CD14-positive monocyte (primary cell): ENCODE measurements around the gene HNRNPH1. TPM values are rescaled to one million over a fixed set of nuclear protein-coding genes. Genes with fewer than 3 reads are reported as not detected.
A peak's percentile ranks its signal among the peaks of the same experiment; 100 is the strongest.
"Not testable (repeated sequence)": the region's sequence is repeated elsewhere in the genome, so short reads cannot be mapped to it uniquely, and the experiment has no call there.

Source experiments
- DNase-seq, 3 donors: peaks; one replicate each; pipeline ENCODE4 v3.0.0-alpha.2; 2011 to 2022
- H2AFZ ChIP-seq: 2 replicates; pipeline ENCODE4 v1.6.0; 2012; ENCODE audit warnings: mild to moderate bottlenecking, low read depth, low read length, inconsistent platforms; ENCODE audit not compliant: insufficient read depth, poor library complexity, severe bottlenecking
- H3K27ac ChIP-seq, 2 donors: 1 replicate in 1 of 2; 2 replicates in 1 of 2; pipeline ENCODE4 v1.5.1; 2012 to 2013; ENCODE audit warnings: low read length in 2 of 2, control low read depth in 1 of 2, inconsistent platforms in 1 of 2, low read depth in 1 of 2, mild to moderate bottlenecking in 1 of 2
- H3K27me3 ChIP-seq, 2 donors: one replicate each; pipeline versions ENCODE4 v1.6.0 to v1.6.1; 2011 to 2013; ENCODE audit warnings: low read length in 2 of 2; ENCODE audit not compliant: control insufficient read depth in 2 of 2, insufficient read depth in 2 of 2
- H3K36me3 ChIP-seq, 2 donors: replicated peaks in 1 of 2; 1 replicate in 1 of 2; 2 replicates in 1 of 2; pipeline versions ENCODE4 v1.5.1 to v1.6.1; 2012 to 2013; ENCODE audit warnings: low read length in 2 of 2, control low read depth in 1 of 2, inconsistent platforms in 1 of 2, mild to moderate bottlenecking in 1 of 2; ENCODE audit not compliant: insufficient read depth in 2 of 2, control insufficient read depth in 1 of 2
- H3K4me1 ChIP-seq, 2 donors: 1 replicate in 1 of 2; 2 replicates in 1 of 2; pipeline versions ENCODE4 v1.5.1 to v1.6.1; 2012 to 2013; ENCODE audit warnings: low read length in 2 of 2, control low read depth in 1 of 2, inconsistent platforms in 1 of 2, mild to moderate bottlenecking in 1 of 2, moderate library complexity in 1 of 2; ENCODE audit not compliant: insufficient read depth in 2 of 2, control insufficient read depth in 1 of 2
- H3K4me2 ChIP-seq: replicated peaks from 2 replicates; pipeline ENCODE3; 2012; ENCODE audit warnings: low read length, moderate library complexity, mild to moderate bottlenecking; ENCODE audit not compliant: poor library complexity, severe bottlenecking; ENCODE audit errors: extremely low read depth
- H3K4me3 ChIP-seq, 3 experiments: fragments of 200-600 bp in 1 of 3; sonication (generic) in 1 of 3; replicated peaks in 1 of 3; 1 replicate in 2 of 3; 2 replicates in 1 of 3; pipeline ENCODE4 v1.5.1; 2011 to 2013; ENCODE audit warnings: low read length in 3 of 3, mild to moderate bottlenecking in 3 of 3, control low read depth in 2 of 3, low read depth in 2 of 3, inconsistent platforms in 1 of 3, moderate library complexity in 1 of 3
- H3K79me2 ChIP-seq: 2 replicates; pipeline ENCODE4 v1.6.0; 2012; ENCODE audit warnings: mild to moderate bottlenecking, control low read depth, inconsistent platforms, low read length, moderate library complexity; ENCODE audit not compliant: insufficient read depth
- H3K9ac ChIP-seq: 2 replicates; pipeline ENCODE4 v1.6.0; 2017; ENCODE audit warnings: low read length, mild to moderate bottlenecking; ENCODE audit not compliant: insufficient read depth, poor library complexity, severe bottlenecking
- H3K9me3 ChIP-seq, 2 donors: replicated peaks in 1 of 2; 1 replicate in 1 of 2; 2 replicates in 1 of 2; pipeline versions ENCODE4 v1.5.1 to v1.6.1; 2012 to 2013; ENCODE audit warnings: low read length in 2 of 2, control low read depth in 1 of 2; ENCODE audit not compliant: control insufficient read depth in 1 of 2, insufficient read depth in 1 of 2
- H4K20me1 ChIP-seq: 2 replicates; pipeline ENCODE4 v1.6.0; 2012; ENCODE audit warnings: mild to moderate bottlenecking, low read length, control low read depth, moderate library complexity; ENCODE audit not compliant: insufficient read depth
- H3K27ac Mint-ChIP-seq, 7 donors: one replicate each; pipeline ENCODE4 v1.8.0; 2020; ENCODE audit warnings: mild to moderate bottlenecking in 7 of 7, mixed read lengths in 7 of 7, moderate library complexity in 6 of 7, inconsistent platforms in 2 of 7
- H3K27me3 Mint-ChIP-seq, 3 donors: one replicate each; pipeline ENCODE4 v1.8.0; 2021 to 2022; ENCODE audit warnings: low read depth in 3 of 3, mild to moderate bottlenecking in 3 of 3, mixed read lengths in 3 of 3, moderate library complexity in 3 of 3, inconsistent platforms in 1 of 3
- H3K36me3 Mint-ChIP-seq, 2 donors: one replicate each; pipeline ENCODE4 v1.8.0; 2020; ENCODE audit warnings: mixed read lengths in 2 of 2, inconsistent platforms in 1 of 2, mild to moderate bottlenecking in 1 of 2
- H3K4me1 Mint-ChIP-seq: one replicate; pipeline ENCODE4 v1.8.0; 2020; ENCODE audit warnings: mild to moderate bottlenecking, mixed read lengths
- H3K4me3 Mint-ChIP-seq, 2 donors: one replicate each; pipeline ENCODE4 v1.8.0; 2020; ENCODE audit warnings: mild to moderate bottlenecking in 2 of 2, mixed read lengths in 2 of 2, moderate library complexity in 1 of 2
- H3K9me3 Mint-ChIP-seq, 7 donors: one replicate each; pipeline ENCODE4 v1.8.0; 2020 to 2022; ENCODE audit warnings: mixed read lengths in 7 of 7, mild to moderate bottlenecking in 6 of 7, moderate library complexity in 6 of 7, inconsistent platforms in 2 of 7
- CTCF ChIP-seq: fragments of 200-600 bp; IDR thresholded peaks from one replicate; pipeline ENCODE4 v1.8.0; 2022; ENCODE audit warnings: antibody characterized with exemption, mild to moderate bottlenecking
- WGBS: methylation state at CpG from one replicate; pipeline ENCODE4 v1.1.5; 2013; ENCODE audit warnings: missing lambda C conversion rate; ENCODE audit not compliant: insufficient coverage; 5-methylcytosine and 5-hydroxymethylcytosine counted together
- intact Hi-C, 2 donors: fragments of 100-400 bp; cut with micrococcal nuclease; formaldehyde crosslinking; loops; one replicate each; pipeline versions ENCODE4 v1.15.0 to v1.15.1; 2023
- polyA minus RNA-seq: library from RNA; depleted of rRNA, polyadenylated mRNA; stranded (reverse); fragments of >200 nt; gene quantifications from 2 replicates; pipeline ENCODE4 v1.2.3, GENCODE V29; 2012
- polyA plus RNA-seq, 3 donors: library from polyadenylated mRNA; depleted of rRNA in 1 of 3; unstranded in 2 of 3; stranded (reverse) in 1 of 3; fragments of 300-500 nt in 2 of 3; fragments of >200 nt in 1 of 3; fragmentation: Illumina TruSeq in 2 of 3; gene quantifications; 1 replicate in 2 of 3; 2 replicates in 1 of 3; pipeline ENCODE4 v1.2.3, GENCODE V29; 2012 to 2021
- total RNA-seq, 12 experiments: library from RNA in 1 of 12; stranded (reverse) in 1 of 12; fragments of 120-200 nt in 1 of 12; gene quantifications; one replicate each; pipeline ENCODE4 v1.2.4 and lab custom pipeline; 2013 to 2026; ENCODE audit warnings: mixed read lengths in 6 of 12, inconsistent platforms in 1 of 12

Gene HNRNPH1
- total RNA-seq (2013) = 606 TPM
- 100 to 1,000 TPM in 1 of 3 donors, 10 to 100 TPM in 2; 47.4 to 522 (median 51.9) TPM for polyA plus RNA-seq
- 212 and 244 TPM in 2 replicates for polyA minus RNA-seq
- 296 to 969 (median 811) reads per million in 11 experiments for total RNA-seq (lab: John Stamatoyannopoulos, UW)

GRCh38 chr5:179623003-179623905 lies at the start of gene HNRNPH1:
Gene HNRNPH1, minus strand, starts transcription at chr5:179623671. Its CDS starts 538 bp downstream, at chr5:179623133.
- Histone ChIP-seq H3K36me3 (peaks cover 36 to 39% of the 10 kb centered on the region in 2 donors), H3K4me1 (peaks cover 37 to 53% of the 10 kb centered on the region in 2 donors), H2AFZ (peak within 1 kb of the TSS; percentile 98), H3K4me2 (peak within 1 kb of the TSS; percentile 84), H3K4me3 (peak within 1 kb of the TSS; percentile 95 to 99 (median 99)), H4K20me1 (peaks cover 49% of the 10 kb centered on the region), H3K27ac (peak within 1 kb of the TSS; percentile 92 to 98), H3K9ac (peak within 1 kb of the TSS; percentile 99), H3K27me3 (no peaks in the 10 kb centered on the region), H3K9me3 (no peaks in the 10 kb centered on the region), H3K79me2 (peaks cover 61% of the 10 kb centered on the region)
- intact Hi-C loops = loop anchor here in 1 of 2 donors (5.0 to 10.0 kb wide), 4 partner anchors 68 to 202 kb away; partner anchors contain the start of genes CANX, RUFY1 and SQSTM1
- WGBS = under 1% methylated on average over 83 of the region's 92 CpGs
- peaks cover 41% of the 10 kb centered on the region for H3K4me1 Mint-ChIP-seq
- no peaks in the 10 kb centered on the region for H3K27me3 Mint-ChIP-seq
- H3K36me3 Mint-ChIP-seq = peaks cover 32 to 41% of the 10 kb centered on the region in 2 donors
- no peak for TF ChIP-seq CTCF
- H3K9me3 Mint-ChIP-seq = no peaks in the 10 kb centered on the region
- H3K4me3 Mint-ChIP-seq = peak within 1 kb of the TSS; percentile 94 to 98
- H3K27ac Mint-ChIP-seq = peak within 1 kb of the TSS; percentile 96 to 99 (median 98)
- peak; percentile 98 to 99 (median 98) for DNase-seq

- intact Hi-C loops = no loop called here
- Histone ChIP-seq H4K20me1 (no peaks in the 10 kb centered on the region), H3K79me2 (no peaks in the 10 kb centered on the region), H3K9ac (no peak overlapping the region), H3K4me1 (no peaks in the 10 kb centered on the region), H3K9me3 (no peaks in the 10 kb centered on the region), H2AFZ (no peak overlapping the region), H3K4me2 (no peak overlapping the region), H3K27me3 (no peaks in the 10 kb centered on the region), H3K27ac (no peak overlapping the region), H3K36me3 (peaks cover 8 to 14% of the 10 kb centered on the region in 2 donors), H3K4me3 (no peak overlapping the region)
- Mint-ChIP-seq H3K4me3 (no peak overlapping the region), H3K4me1 (peaks cover 7% of the 10 kb centered on the region), H3K9me3 (peaks cover 0 to 5% (median 0%) of the 10 kb centered on the region in 7 donors), H3K36me3 (peaks cover 18 to 21% of the 10 kb centered on the region in 2 donors), H3K27me3 (peaks cover 0 to 7% (median 0%) of the 10 kb centered on the region in 3 donors), H3K27ac (peak overlapping the region in 2 of 7 donors; percentile 10 to 63)
- DNase-seq = peak; percentile 41 to 62 (median 61)
- TF ChIP-seq CTCF = peak; percentile 83
- 72% methylated on average over 7 of the region's 7 CpGs for WGBS
Observed at GRCh38 chr5:179668391-179668790, 44.9 kb upstream of the HNRNPH1 start.

- H4K20me1 ChIP-seq, H3K27me3 ChIP-seq, H2AFZ ChIP-seq, H3K79me2 ChIP-seq, H3K4me1 Mint-ChIP-seq, H3K27ac Mint-ChIP-seq, H3K9me3 ChIP-seq, H3K4me3 ChIP-seq, H3K9me3 Mint-ChIP-seq, intact Hi-C loops, H3K27ac ChIP-seq, H3K4me1 ChIP-seq, H3K4me3 Mint-ChIP-seq, H3K9ac ChIP-seq, H3K4me2 ChIP-seq, DNase-seq, H3K27me3 Mint-ChIP-seq: not testable (repeated sequence)
- H3K36me3 Mint-ChIP-seq = peaks cover 15 to 25% of the 10 kb centered on the region in 2 donors
- 100% methylated on average over 2 of the region's 6 CpGs for WGBS
- peaks cover 8 to 16% of the 10 kb centered on the region in 2 donors for H3K36me3 ChIP-seq
Observed at GRCh38 chr5:179661647-179662046, 38.2 kb upstream of the HNRNPH1 start.
